ENCODE data around the gene MLLT3.

- TF ChIP-seq POLR2A (IDR thresholded peaks at IDR 0.05) = no peak
- TF ChIP-seq, protein P1, sequence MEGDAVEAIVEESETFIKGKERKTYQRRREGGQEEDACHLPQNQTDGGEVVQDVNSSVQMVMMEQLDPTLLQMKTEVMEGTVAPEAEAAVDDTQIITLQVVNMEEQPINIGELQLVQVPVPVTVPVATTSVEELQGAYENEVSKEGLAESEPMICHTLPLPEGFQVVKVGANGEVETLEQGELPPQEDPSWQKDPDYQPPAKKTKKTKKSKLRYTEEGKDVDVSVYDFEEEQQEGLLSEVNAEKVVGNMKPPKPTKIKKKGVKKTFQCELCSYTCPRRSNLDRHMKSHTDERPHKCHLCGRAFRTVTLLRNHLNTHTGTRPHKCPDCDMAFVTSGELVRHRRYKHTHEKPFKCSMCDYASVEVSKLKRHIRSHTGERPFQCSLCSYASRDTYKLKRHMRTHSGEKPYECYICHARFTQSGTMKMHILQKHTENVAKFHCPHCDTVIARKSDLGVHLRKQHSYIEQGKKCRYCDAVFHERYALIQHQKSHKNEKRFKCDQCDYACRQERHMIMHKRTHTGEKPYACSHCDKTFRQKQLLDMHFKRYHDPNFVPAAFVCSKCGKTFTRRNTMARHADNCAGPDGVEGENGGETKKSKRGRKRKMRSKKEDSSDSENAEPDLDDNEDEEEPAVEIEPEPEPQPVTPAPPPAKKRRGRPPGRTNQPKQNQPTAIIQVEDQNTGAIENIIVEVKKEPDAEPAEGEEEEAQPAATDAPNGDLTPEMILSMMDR (IDR thresholded peaks at IDR 0.05) = no peak
Observed at GRCh38 chr9:20528253-20528652, 94.0 kb downstream of the MLLT3 start.

Measured in thyroid gland (tissue), 4 donors.